Activated CD4-positive, alpha-beta T cell treated with anti-CD3 and anti-CD28 coated beads for 36 hours (primary cell): ENCODE data around the gene MRPL10. TPM values are rescaled to one million over a fixed set of nuclear protein-coding genes. Genes with fewer than 3 reads are reported as not detected.

Experiments used
- ATAC-seq: fragments of 200-7000 bp; cut with Tn5 transposase; one replicate; pipeline ENCODE4 v1.10.0; 2021; ENCODE audit warnings: mild to moderate bottlenecking, moderate library complexity
- CTCF ChIA-PET: fragments of 350-600 bp; sonication (Branson Sonifier 250); formaldehyde crosslinking; loops from one replicate; lab custom pipeline; 2021; ENCODE audit warnings: antibody characterized with exemption; lab: Charles Lee
- POLR2A ChIA-PET: fragments of 350-600 bp; sonication (Branson Sonifier 250); formaldehyde crosslinking; loops from one replicate; lab custom pipeline; 2021; ENCODE audit warnings: antibody characterized with exemption, inconsistent platforms; lab: Charles Lee
- DNase-seq: peaks from one replicate; pipeline ENCODE4 v3.0.0-alpha.2; 2020
- H3K27ac Mint-ChIP-seq: one replicate; pipeline ENCODE4 v1.8.0; 2021; ENCODE audit warnings: mixed read lengths
- H3K27me3 Mint-ChIP-seq: one replicate; pipeline ENCODE4 v1.8.0; 2021; ENCODE audit warnings: mixed read lengths
- H3K36me3 Mint-ChIP-seq: one replicate; pipeline ENCODE4 v1.8.0; 2021; ENCODE audit warnings: low read depth, mixed read lengths
- H3K4me1 Mint-ChIP-seq: one replicate; pipeline ENCODE4 v1.8.0; 2021; ENCODE audit warnings: mixed read lengths
- H3K4me3 Mint-ChIP-seq: one replicate; pipeline ENCODE4 v1.8.0; 2021; ENCODE audit warnings: mild to moderate bottlenecking, moderate library complexity, mixed read lengths
- H3K9me3 Mint-ChIP-seq: one replicate; pipeline ENCODE4 v1.8.0; 2021; ENCODE audit warnings: low read depth, mixed read lengths
- intact Hi-C, 2 experiments: fragments of 100-400 bp; cut with DNase I in 1 of 2; cut with micrococcal nuclease in 1 of 2; formaldehyde crosslinking; loops; one replicate each; pipeline versions ENCODE4 v1.14.2 to v1.15.1; 2022 to 2024; cut with DNase I, micrococcal nuclease
- total RNA-seq, 2 experiments: library from RNA; stranded (reverse); gene quantifications; one replicate each; pipeline ENCODE4 v1.2.3, GENCODE V29; 2021

The MRPL10 gene
- total RNA-seq, 2 experiments from 2014 or later: 66.9 to 70.9 TPM

GRCh38 chr17:47872019-47872650, 40.8 kb upstream of the MRPL10 start:
- ChIA-PET CTCF (interaction anchor here (0.7 to 1.2 kb wide), 4 partner anchors 19 to 30 kb away, joined by 3 to 4 read pairs (median 3); no protein-coding TSS in a partner anchor), POLR2A (interaction anchor here (0.7 kb wide), 1 partner anchor 651 kb away, joined by 7 read pairs; no protein-coding TSS in a partner anchor)
- Mint-ChIP-seq H3K27ac (no peak overlapping the region), H3K9me3 (no peaks in the 10 kb centered on the region), H3K4me1 (no peaks in the 10 kb centered on the region), H3K27me3 (peaks cover 27% of the 10 kb centered on the region), H3K4me3 (no peak overlapping the region), H3K36me3 (no peaks in the 10 kb centered on the region)
- DNase-seq (no peak), ATAC-seq (no peak)
- intact Hi-C loops: no loop called here

DNA sequence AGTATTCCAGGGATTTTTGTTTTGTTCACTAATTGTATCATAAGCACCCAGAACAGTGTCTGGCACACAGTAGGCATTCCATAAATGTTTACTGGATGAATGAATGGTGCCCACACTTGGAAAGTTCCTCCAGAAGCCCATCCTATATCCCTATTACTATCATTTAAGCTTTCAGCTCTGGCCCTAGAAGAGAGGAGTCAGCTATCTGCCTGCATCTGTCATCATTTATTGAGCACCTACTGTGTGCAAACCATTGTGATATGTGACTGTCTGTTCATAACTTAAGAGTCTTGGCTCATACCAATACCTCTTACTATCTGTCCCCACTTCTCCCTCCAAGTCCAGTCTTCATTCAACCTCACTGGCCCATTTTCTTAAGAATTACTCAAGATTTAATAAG, 39.7 kb upstream of the MRPL10 start:
- ATAC-seq: no peak
- no peaks in the 10 kb centered on the region for H3K9me3 Mint-ChIP-seq
- no peak overlapping the region for H3K4me3 Mint-ChIP-seq
- H3K4me1 Mint-ChIP-seq: no peaks in the 10 kb centered on the region
- peaks cover 27% of the 10 kb centered on the region for H3K27me3 Mint-ChIP-seq
- DNase-seq: no peak
- H3K36me3 Mint-ChIP-seq: no peaks in the 10 kb centered on the region
- H3K27ac Mint-ChIP-seq: no peak overlapping the region
- POLR2A ChIA-PET: no interaction called here
- intact Hi-C loops: no loop called here
- CTCF ChIA-PET: interaction anchor here (0.5 to 1.2 kb wide), 2 partner anchors 14 to 360 kb away, joined by 3 read pairs; no protein-coding TSS in a partner anchor

DNA sequence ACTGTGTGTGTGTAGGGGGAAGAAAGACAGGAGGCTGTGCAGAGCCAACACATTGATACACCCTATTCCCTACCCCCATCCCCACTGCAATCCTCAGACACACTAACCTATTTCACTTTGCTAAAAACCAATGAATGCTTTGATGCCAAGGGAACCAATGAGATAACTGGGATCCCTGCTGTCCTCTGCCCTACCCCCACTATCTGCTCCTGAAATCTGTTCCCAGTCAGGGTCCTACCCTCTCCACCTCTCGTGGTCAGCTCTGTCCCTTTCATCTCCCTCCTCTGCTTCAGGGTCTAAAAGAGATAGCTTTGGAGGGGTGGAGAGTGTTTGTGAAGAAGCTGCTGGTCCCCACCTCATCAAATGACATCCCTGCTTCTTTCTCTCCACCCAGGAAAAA, 38.7 kb upstream of the MRPL10 start:
- POLR2A ChIA-PET: no interaction called here
- intact Hi-C loops: no loop called here

DNA sequence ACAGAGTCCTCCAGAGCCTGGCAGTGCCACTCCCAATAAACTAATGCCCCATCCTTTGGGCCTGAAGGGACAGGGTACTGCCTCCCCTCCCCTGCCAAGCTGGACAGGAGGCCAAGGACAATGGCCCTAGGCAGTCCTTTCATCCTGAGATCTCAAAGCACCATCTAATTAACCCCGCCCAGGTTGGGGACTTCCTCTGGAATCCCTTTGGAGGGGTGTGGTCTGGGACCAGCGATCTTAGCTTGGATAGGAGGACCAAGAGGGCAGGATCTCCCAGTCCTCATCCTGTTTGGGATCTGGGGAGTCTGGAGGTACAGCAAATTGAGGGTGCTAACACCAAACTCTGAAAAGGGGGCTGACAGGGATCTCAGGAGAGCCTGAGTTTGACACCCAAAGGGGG, 37.8 kb upstream of the MRPL10 start:
- peaks cover 20% of the 10 kb centered on the region for H3K27me3 Mint-ChIP-seq
- DNase-seq: no peak
- peaks cover 15% of the 10 kb centered on the region for H3K4me1 Mint-ChIP-seq
- H3K9me3 Mint-ChIP-seq: no peaks in the 10 kb centered on the region
- ChIA-PET POLR2A (no interaction called here), CTCF (interaction anchor here (0.8 to 1.6 kb wide), 2 partner anchors 28 to 78 kb away, joined by 4 to 5 read pairs; partner anchors contain the start of gene SCRN2)
- no peak overlapping the region for H3K4me3 Mint-ChIP-seq
- no peaks in the 10 kb centered on the region for H3K36me3 Mint-ChIP-seq
- no peak for ATAC-seq
- intact Hi-C loops: no loop called here
- H3K27ac Mint-ChIP-seq: no peak overlapping the region

More for the DNA sequence above, 38.7 kb upstream of the MRPL10 start:
- no peak for ATAC-seq
- Mint-ChIP-seq H3K27ac (no peak overlapping the region), H3K27me3 (peaks cover 26% of the 10 kb centered on the region), H3K4me3 (no peak overlapping the region), H3K36me3 (no peaks in the 10 kb centered on the region), H3K4me1 (peaks cover 7% of the 10 kb centered on the region), H3K9me3 (no peaks in the 10 kb centered on the region)
- DNase-seq: no peak
- CTCF ChIA-PET: interaction anchor here (0.7 to 1.6 kb wide), 4 partner anchors 11 to 29 kb away, joined by 3 to 4 read pairs (median 3); partner anchors contain the start of gene SCRN2

- Mint-ChIP-seq H3K4me1 (peaks cover 20% of the 10 kb centered on the region), H3K27me3 (peaks cover 15% of the 10 kb centered on the region), H3K36me3 (no peaks in the 10 kb centered on the region), H3K9me3 (no peaks in the 10 kb centered on the region), H3K27ac (no peak overlapping the region), H3K4me3 (no peak overlapping the region)
- ATAC-seq (no peak), DNase-seq (no peak)
- ChIA-PET CTCF (interaction anchor here (0.8 kb wide), 1 partner anchor 80 kb away, joined by 5 read pairs; no protein-coding TSS in a partner anchor), POLR2A (no interaction called here)
- intact Hi-C loops: no loop called here
Observed at GRCh38 chr17:47867813-47868533, 36.6 kb upstream of the MRPL10 start.

DNA sequence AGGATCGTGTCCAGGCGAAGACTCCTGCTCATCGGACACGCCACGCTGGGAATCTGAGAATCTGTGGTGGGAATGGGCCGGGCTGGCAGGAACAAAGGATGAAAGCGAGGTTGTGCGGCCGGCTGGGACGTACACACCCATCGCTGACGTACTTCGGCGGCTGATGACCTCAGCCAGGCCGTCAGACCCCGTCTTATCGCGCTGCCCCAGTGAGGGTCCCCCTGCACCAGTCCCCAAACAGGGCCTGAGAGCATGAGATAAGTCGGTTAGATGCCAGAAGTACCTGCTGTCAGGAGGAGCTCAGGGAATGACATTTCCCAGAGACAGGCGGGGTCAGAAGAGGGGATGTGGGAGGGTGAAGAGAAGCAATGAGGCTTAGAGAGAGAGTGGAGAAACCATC, 35.6 kb upstream of the MRPL10 start:
- H3K9me3 Mint-ChIP-seq: no peaks in the 10 kb centered on the region
- peaks cover 10% of the 10 kb centered on the region for H3K27me3 Mint-ChIP-seq
- no peak overlapping the region for H3K4me3 Mint-ChIP-seq
- no peak for ATAC-seq
- no peak overlapping the region for H3K27ac Mint-ChIP-seq
- POLR2A ChIA-PET: no interaction called here
- H3K36me3 Mint-ChIP-seq: no peaks in the 10 kb centered on the region
- intact Hi-C loops: no loop called here
- H3K4me1 Mint-ChIP-seq: peaks cover 27% of the 10 kb centered on the region
- DNase-seq: no peak
- CTCF ChIA-PET: no interaction called here

DNA sequence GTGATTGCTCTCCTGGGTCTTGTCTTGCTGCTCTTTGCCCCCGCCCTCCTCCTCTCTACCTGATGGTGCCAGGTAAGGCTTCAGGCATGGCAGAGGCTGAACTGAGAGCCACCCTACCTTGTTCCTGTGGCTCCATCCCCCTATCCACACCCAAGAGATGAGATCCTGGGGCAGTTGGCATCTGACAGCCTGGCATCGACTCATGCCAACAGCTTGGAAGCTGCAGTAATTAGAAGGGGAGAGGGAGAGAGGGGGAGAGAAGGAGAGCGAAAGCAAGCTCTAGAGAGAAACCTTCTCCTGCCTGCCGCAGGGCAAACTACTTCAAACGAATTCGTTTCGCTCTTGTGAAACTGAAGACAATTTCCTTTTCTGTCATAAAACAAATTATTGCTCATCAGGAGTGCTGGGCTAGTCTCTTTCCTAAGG, 33.5 kb upstream of the MRPL10 start:
- no peaks in the 10 kb centered on the region for H3K9me3 Mint-ChIP-seq
- no peak overlapping the region for H3K4me3 Mint-ChIP-seq
- H3K4me1 Mint-ChIP-seq: peaks cover 27% of the 10 kb centered on the region
- intact Hi-C loops: no loop called here
- ChIA-PET POLR2A (no interaction called here), CTCF (interaction anchor here (1.2 to 2.7 kb wide), 4 partner anchors 10 to 26 kb away, joined by 4 to 17 read pairs (median 6); no protein-coding TSS in a partner anchor)
- H3K36me3 Mint-ChIP-seq: no peaks in the 10 kb centered on the region
- ATAC-seq (peak; percentile 85), DNase-seq (peak; percentile 44)
- no peaks in the 10 kb centered on the region for H3K27me3 Mint-ChIP-seq
- H3K27ac Mint-ChIP-seq: no peak overlapping the region

DNA sequence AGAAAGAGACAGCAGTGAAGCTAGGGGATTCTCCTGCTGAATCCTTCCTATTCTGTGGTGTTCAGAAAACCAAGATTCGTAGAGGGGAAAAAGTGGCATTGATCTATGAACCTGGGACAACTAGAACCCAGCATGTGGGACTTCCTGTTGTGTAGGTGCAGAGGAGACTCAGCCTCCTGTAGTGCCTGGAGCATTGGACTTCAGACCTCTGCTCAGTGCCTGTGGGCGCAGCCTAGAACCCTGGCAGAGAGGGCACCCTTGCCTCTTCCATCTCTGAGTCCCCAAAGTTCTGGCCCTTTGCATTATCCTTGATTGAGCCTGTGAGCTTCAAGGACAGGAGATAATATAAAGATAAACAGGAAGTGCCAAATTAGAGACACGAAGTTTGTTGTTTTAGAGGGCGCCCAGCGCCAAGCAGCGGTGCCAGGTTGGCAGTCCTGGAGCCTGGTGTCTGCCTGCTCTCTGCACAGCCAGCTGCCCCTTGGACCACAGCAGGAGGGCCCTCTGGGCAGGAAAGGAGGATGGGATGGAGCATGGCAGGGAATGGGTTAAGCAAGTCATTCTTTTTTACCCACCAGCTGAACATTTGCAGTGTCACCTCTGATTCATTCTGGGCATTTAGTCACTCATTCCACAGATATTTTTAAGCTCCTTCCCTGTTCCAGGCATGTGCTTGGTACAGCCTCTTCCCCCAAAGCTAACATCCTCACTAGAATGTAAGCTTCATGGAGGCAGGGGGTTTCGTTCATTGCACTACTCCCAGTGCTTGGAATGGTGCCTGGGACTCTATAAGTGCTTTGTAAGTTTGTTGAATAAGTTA, 31.5 kb upstream of the MRPL10 start:
- H3K4me3 Mint-ChIP-seq: no peak overlapping the region
- ATAC-seq: peak; percentile 22
- no peak for DNase-seq
- H3K9me3 Mint-ChIP-seq: no peaks in the 10 kb centered on the region
- H3K27ac Mint-ChIP-seq: no peak overlapping the region
- H3K4me1 Mint-ChIP-seq: peaks cover 27% of the 10 kb centered on the region
- H3K27me3 Mint-ChIP-seq: peaks cover 7% of the 10 kb centered on the region
- intact Hi-C loops: no loop called here
- no peaks in the 10 kb centered on the region for H3K36me3 Mint-ChIP-seq
- POLR2A ChIA-PET: no interaction called here
- CTCF ChIA-PET: interaction anchor here (0.6 to 2.7 kb wide), 7 partner anchors 15 to 492 kb away, joined by 3 to 17 read pairs (median 4); partner anchors contain the start of gene SP2

GRCh38 chr17:47860386-47860785, 29.0 kb upstream of the MRPL10 start:
- Mint-ChIP-seq H3K36me3 (no peaks in the 10 kb centered on the region), H3K9me3 (no peaks in the 10 kb centered on the region), H3K4me3 (no peak overlapping the region), H3K27me3 (peaks cover 13% of the 10 kb centered on the region), H3K27ac (no peak overlapping the region), H3K4me1 (peaks cover 23% of the 10 kb centered on the region)
- POLR2A ChIA-PET: interaction anchor here (0.6 kb wide), 1 partner anchor 78 kb away, joined by 5 read pairs; no protein-coding TSS in a partner anchor
- CTCF ChIA-PET: interaction anchor here (1.2 kb wide), 1 partner anchor 13 kb away, joined by 3 read pairs; no protein-coding TSS in a partner anchor
- ATAC-seq (no peak), DNase-seq (no peak)
- intact Hi-C loops: no loop called here

DNA sequence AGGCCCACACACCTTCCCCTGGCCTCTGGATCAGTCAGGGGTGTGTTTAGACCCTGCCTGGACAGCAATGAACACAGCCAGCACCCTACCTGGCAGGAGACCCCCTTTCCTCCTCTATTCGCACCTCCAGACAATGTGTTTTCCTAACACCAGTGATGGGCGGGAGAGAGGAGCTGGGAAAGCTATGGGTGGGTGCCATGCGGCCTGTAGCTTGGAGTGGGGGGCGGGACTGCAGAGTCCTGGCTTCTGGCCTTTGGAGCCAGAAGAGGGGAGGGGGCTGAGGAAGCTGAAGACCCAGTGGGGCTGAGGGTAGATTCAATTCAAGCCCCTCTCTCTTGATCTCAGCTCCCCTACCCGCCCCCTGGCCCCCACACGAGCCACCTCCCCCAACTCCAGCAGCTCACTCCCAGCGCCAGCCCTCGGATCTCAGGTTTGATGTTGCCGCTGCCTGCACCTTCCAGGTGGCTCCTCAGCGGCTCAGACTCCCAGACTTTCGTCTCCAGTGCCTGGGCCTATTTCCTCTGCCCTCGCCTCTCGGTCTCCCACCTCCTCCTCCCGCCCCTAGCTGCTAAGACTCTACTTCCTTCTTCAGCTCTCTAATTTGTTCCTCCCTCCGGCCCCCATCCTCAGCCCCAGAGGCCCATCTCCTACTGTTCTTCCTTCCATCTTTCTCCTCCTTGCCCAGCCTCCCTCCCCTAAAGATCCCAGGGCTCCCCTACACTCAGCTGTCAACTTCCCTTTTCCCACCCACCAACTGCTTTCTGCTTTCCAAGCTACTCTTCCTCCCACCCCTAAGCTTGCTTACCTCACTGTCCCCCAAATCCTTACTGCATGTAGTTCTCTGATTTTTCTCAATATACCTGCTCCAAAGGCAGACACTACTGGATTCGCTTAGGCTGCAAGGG, 26.5 kb upstream of the MRPL10 start:
- no peak overlapping the region for H3K4me3 Mint-ChIP-seq
- intact Hi-C loops: no loop called here
- H3K36me3 Mint-ChIP-seq: no peaks in the 10 kb centered on the region
- H3K4me1 Mint-ChIP-seq: peaks cover 5% of the 10 kb centered on the region
- ChIA-PET POLR2A (interaction anchor here (0.9 kb wide), 1 partner anchor 38 kb away, joined by 3 read pairs; no protein-coding TSS in a partner anchor), CTCF (interaction anchor here (0.8 to 19.9 kb wide), 5 partner anchors 9 to 28 kb away, joined by 3 to 414 read pairs (median 5); partner anchors contain the start of gene SCRN2)
- ATAC-seq (no peak), DNase-seq (no peak)
- no peak overlapping the region for H3K27ac Mint-ChIP-seq
- no peaks in the 10 kb centered on the region for H3K9me3 Mint-ChIP-seq
- peaks cover 37% of the 10 kb centered on the region for H3K27me3 Mint-ChIP-seq
